ENCODE results near the gene C14orf93.

C14orf93 gene

DNA sequence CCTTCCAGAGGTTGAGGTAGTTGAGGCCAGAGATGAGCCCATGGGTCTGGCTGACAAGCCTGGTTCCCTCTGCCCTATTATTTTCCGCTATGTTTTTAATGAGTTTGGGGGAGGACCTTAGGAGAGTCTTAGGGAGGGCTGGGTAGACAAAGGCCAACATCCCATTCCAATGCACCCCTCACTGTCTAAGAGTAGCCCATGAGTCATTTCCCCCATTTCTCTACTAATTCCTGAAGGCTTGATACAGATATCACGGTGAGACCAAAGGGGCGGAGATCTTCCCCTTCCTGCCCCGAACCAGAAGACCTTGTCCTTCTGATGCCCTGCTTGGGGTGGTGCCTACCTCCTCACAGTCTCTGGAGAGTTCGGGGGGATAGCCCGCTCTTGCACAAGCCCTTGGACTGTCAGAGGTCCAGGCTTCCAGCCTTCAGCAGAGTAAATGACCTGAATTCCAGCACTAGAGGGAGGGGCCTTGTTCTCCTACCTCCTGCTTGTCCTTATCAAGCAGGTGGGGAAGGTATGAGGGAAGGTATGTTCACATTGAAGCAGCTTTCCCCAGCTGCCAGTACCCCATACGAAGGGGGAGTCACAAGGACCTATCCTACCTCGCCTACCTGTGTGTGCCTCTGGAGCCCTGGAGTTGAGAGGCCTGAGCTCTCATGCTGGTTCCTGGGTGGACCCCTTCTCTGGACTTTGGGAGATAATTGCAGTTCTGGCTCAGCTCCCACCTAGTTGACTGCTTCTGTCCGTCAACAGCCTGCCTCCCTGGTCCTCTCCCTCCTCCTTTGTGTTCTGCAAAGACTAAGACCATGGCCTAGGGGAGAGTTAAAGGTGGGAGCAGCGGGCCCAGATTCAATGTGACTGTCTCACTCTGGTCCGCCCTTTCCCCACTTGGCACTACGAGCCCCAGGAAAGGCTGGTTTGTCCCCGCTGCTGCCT, 35.7 kb upstream of the C14orf93 start:
- DNase-seq (ENCODE audit: low read depth in 2 of 2) = no peak

DNA sequence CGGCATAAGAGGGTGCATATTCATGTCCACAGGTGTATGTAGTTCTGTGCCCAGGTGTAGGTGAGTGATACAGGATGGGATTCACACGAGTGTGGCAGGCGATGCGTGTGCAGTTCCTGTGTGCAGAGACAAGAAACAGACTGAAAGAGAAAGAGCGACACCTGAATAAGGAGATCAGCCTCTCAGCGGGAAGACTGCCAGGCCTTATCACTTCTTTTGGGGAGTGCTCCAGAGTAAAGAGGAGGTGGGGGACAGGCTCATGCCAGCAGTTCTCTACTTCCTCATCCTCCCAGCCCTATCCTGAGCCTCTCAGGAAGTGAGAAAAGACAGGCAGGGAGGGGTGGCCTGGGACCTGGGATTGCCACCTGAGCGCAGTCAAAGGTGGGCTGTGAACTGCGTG, 34.9 kb upstream of the C14orf93 start:
- no peak for DNase-seq (ENCODE audit: low read depth in 2 of 2)

- no peak for DNase-seq (ENCODE audit: low read depth in 2 of 2)
These were observed 33.8 kb upstream of the C14orf93 start for GRCh38 chr14:23043754-23044153.

DNA sequence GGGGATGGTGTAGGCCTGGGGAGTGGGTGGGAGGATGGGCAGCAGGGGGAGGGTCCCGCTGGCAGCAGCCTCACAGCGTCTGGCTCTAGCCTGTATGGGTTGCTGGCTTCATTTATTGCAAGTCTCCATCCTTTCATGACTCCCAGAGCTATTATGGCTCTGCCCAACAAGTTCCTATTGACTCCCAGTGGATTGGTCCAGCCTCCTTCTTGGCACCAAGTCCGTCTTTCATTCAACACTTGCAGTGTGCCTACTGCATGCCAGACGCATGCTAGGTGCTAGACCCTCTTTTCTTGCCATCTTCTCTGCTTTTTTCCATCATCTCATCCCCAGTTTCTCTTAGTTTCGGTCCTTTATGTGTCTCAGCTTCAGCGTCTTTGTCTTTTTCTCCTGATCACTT, 33.2 kb upstream of the C14orf93 start:
- no peak for DNase-seq (ENCODE audit: low read depth in 2 of 2)

DNA sequence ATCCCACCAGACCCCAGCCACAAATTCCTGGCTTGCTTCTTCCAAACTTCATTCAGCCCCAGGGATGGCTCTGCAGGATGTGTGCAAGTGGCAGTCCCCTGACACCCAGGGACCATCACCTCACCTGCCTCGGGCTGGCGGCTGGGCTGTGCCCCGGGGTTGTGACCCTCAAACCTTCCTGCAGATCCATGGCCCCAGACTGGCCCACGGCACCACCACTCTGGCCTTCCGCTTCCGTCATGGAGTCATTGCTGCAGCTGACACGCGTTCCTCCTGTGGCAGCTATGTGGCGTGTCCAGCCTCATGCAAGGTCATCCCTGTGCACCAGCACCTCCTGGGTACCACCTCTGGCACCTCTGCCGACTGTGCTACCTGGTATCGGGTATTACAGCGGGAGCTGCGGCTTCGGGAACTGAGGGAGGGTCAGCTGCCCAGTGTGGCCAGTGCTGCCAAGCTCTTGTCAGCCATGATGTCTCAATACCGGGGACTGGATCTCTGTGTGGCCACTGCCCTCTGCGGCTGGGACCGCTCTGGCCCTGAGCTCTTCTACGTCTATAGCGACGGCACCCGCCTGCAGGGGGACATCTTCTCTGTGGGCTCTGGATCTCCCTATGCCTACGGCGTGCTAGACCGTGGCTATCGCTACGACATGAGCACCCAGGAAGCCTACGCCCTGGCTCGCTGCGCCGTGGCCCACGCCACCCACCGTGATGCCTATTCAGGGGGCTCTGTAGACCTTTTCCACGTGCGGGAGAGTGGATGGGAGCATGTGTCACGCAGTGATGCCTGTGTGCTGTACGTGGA, 32.4 kb upstream of the C14orf93 start, which contains the start of gene PSMB11:
Gene PSMB11, plus strand, starts transcription at position 51 of the 804 bp plus-strand sequence. Its CDS starts 14 bp downstream, at position 65.
- no peak for DNase-seq (ENCODE audit: low read depth in 2 of 2)

GRCh38 chr14:23041729-23042128, 31.8 kb upstream of the C14orf93 start:
- no peak for DNase-seq (ENCODE audit: low read depth in 2 of 2)

GRCh38 chr14:23040100-23040499, 30.2 kb upstream of the C14orf93 start:
- DNase-seq (ENCODE audit: low read depth in 2 of 2) = no peak

DNA sequence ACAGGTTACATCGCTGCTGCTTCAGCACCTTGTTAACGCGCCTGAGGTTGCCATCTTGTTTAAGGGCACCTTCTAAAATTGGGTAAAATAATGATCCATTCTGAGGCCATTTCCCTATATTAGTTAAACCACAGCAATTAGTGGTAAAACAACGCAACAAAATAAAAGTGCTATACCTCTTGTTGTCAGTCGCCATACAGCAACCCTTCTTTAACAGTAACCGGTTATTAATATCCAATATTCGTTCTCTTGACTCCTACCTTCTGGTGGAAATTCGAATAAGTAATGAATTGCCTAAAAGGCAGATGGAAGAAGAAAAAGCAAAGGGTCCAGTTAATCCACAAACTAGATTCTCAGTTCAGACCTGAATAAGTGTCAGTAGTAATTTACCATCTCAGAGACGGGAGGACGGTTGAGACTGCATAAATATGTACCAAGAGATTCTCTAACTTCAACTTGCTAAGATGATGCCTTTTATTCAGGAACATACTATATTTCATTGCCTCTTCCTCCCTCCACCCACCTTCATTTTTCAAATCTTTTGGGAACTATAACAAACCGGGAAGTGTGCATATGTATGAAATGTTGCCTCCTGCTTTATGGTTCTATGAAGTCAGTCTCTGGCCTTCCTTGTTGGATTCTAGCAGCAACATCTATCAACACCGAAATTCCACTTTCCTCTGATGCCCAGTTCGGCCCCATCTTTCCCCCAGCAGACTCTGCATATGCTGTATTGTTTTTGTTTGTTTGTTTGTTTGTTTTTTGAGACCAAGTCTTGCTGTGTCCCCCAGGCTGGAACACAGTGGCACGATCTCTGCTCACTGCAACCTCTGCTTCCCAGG, 25.6 kb upstream of the C14orf93 start:
- DNase-seq (ENCODE audit: low read depth in 2 of 2) = no peak

- DNase-seq (ENCODE audit: low read depth in 2 of 2) = peak; percentile 84 to 85
These were observed 24.8 kb upstream of the C14orf93 start, which contains the start of gene PSMB5 for GRCh38 chr14:23034498-23035302. PSMB5 (minus strand) TSS chr14:23034900; CDS start chr14:23034881, 19 bp downstream.

GRCh38 chr14:23033801-23034497, 24.0 kb upstream of the C14orf93 start:
- no peak for DNase-seq (ENCODE audit: low read depth in 2 of 2)

- no peak for DNase-seq (ENCODE audit: low read depth in 2 of 2)
These were observed 23.3 kb upstream of the C14orf93 start for GRCh38 chr14:23033251-23033727.

- DNase-seq (ENCODE audit: low read depth in 2 of 2) = no peak
These were observed 21.0 kb upstream of the C14orf93 start for GRCh38 chr14:23030936-23031335.

DNA sequence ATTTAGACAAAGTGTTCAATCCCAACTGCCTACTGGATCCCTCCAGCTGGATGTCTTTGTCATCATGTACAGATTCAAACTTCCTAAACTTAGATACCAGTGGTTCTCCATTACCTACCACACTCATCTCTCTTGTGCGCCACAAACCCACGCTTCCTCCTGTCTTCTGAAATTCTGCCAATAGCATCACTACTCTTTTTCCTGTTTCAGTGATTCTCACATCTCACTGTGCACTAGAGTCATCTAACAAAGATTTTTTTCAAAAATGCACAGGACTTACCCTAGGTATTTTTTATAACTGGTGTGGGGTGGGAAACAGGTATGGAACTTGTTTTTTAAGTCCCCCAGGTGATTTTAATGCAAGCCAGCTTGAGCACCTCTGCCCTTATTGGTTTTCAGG, 18.9 kb upstream of the C14orf93 start:
- DNase-seq (ENCODE audit: low read depth in 2 of 2) = no peak

DNA sequence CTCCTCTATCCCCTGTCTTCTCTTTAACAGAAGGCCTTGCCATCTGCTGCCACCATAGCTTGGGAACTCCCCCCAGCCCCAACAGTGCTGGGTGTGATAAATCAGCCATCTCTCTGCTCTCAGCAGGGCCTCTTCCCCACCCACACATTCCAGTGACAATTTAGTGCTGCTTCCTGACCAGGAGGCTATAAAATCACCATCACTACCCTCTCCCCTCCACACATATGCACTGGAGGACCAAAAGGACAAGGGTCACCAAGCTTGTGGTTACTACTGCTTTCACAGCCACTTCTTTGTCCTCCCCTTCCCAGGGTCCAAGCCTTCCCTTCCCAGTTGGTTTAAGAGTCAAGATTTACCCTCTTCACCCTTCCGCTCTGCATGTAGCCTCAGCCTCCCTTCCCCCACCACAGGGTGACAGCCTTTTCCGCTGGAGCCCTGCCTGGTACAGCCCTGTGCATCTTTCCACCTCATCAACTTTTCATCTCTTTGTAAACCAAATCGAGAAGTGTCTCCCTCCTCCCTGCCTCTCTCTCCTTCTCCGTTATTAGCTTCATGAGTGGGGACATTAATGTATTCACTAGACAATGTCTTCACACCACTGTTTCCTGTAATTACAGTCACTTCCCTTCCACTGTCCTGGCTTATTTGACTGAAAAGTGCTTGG, 15.3 kb upstream of the C14orf93 start:
- DNase-seq (ENCODE audit: low read depth in 2 of 2) = no peak

DNA sequence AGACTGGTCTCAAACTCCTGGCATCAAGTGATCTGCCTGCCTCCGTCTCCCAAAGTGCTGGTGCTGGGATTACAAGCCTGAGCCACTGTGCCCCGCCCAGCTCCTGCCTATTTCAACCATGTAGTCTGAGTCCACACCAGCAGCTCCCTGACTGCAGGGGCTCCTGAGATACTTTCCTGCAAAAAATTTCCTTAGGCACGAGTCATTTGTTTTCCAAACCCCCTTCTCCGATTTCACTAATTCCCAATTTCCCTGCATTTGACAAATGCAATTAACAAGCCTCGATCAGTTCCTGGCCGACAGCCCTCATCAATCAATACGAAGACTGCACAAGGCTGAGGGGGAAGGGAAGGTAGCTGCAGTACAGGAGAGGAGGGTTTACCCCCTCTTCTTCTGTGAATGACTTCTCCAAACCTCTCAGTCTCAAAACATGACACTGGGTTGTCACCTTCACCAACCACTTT, 14.7 kb upstream of the C14orf93 start:
- DNase-seq (ENCODE audit: low read depth in 2 of 2) = no peak

DNA sequence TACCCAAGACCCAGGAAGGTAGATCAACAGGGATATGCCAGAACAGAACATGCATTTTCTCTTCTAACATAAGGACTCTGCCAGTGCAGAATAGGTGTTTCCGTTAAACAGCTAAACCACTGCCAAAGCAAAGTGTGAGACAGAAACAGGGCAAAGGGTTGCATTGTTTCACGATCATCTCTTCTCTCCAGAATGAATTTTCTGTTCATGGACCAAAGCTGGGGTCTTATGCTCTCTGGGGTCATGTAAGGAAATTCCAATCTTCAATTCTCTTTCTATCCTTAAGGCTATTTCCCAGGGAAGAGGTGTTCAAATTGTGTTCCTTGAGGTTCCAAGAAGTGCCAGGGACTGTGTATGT, 13.8 kb upstream of the C14orf93 start:
- DNase-seq (ENCODE audit: low read depth in 2 of 2) = no peak

- no peak for DNase-seq (ENCODE audit: low read depth in 2 of 2)
These were observed 13.3 kb upstream of the C14orf93 start for GRCh38 chr14:23023022-23023794.

DNA sequence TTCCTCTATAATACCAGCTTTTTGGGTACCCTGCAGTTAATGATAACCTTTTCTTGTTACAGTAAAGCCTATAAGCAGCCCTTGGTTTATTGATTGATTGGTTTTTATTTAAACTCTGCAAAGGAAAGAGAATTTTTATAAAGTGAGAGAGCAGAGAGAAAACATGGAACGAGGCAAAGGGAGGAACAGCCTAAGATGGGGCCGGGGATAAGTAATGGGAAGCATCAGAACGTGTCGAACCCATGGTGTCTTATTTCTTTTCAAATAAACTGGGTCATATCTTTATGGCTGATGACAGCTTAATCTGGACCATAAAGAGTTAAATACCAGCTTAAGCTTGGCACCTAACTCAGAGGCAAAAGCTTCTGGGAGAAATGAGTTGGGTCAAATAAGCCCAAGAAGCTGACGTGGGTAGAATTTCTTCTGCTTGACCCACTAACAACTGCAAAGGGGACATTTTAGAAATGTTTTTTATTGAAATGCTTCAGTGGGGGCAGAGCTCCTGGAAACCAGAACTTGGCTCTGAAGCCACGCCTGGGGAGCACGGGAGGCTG, 12.0 kb upstream of the C14orf93 start:
- no peak for DNase-seq (ENCODE audit: low read depth in 2 of 2)

Data from stimulated activated CD4-positive, alpha-beta T cell treated with anti-CD3 and anti-CD28 coated beads, Interleukin-15, amount 100 ng/mL, for 48 hours (primary cell).